Measurements from ENCODE around the gene TNRC6C. TPM values are rescaled to one million over a fixed set of nuclear protein-coding genes. Genes with fewer than 3 reads are reported as not detected.

The TNRC6C gene
- total RNA-seq, 6 experiments from 2014 or later: 6.3 to 9.0 (median 7.5) TPM

- H3K4me3 Mint-ChIP-seq: no peak overlapping the region
- peaks cover 20% of the 10 kb centered on the region for H3K27me3 Mint-ChIP-seq (ENCODE audit: insufficient read depth)
- peak; percentile 64; the same call in 1 of the 2 replicates for TF ChIP-seq CTCF (IDR thresholded peaks at IDR 0.05)
- H3K9me3 Mint-ChIP-seq: no peaks in the 10 kb centered on the region
- no peaks in the 10 kb centered on the region for H3K36me3 Mint-ChIP-seq (ENCODE audit: low read depth)
- H3K4me1 Mint-ChIP-seq (ENCODE audit: low read depth): no peaks in the 10 kb centered on the region
- H3K27ac Mint-ChIP-seq: no peak overlapping the region
- DNase-seq: no peak
Observed at GRCh38 chr17:78133971-78134898, 175.7 kb downstream of the TNRC6C start.

GRCh38 chr17:78134899-78135385 is 176.4 kb downstream of the TNRC6C start:
- no peak for DNase-seq
- peaks cover 18% of the 10 kb centered on the region for H3K27me3 Mint-ChIP-seq (ENCODE audit: insufficient read depth)
- no peak overlapping the region for H3K27ac Mint-ChIP-seq
- H3K36me3 Mint-ChIP-seq (ENCODE audit: low read depth): no peaks in the 10 kb centered on the region
- H3K4me3 Mint-ChIP-seq: no peak overlapping the region
- H3K4me1 Mint-ChIP-seq (ENCODE audit: low read depth): no peaks in the 10 kb centered on the region
- no peak for TF ChIP-seq CTCF (IDR thresholded peaks at IDR 0.05)
- H3K9me3 Mint-ChIP-seq: no peaks in the 10 kb centered on the region

- Mint-ChIP-seq H3K27ac (no peak overlapping the region), H3K4me1 (ENCODE audit: low read depth) (no peaks in the 10 kb centered on the region), H3K4me3 (no peak overlapping the region), H3K36me3 (ENCODE audit: low read depth) (no peaks in the 10 kb centered on the region), H3K9me3 (no peaks in the 10 kb centered on the region), H3K27me3 (ENCODE audit: insufficient read depth) (peaks cover 15% of the 10 kb centered on the region)
- no peak for DNase-seq
- no peak for TF ChIP-seq CTCF (IDR thresholded peaks at IDR 0.05)
Observed at GRCh38 chr17:78135858-78136500, 177.5 kb downstream of the TNRC6C start.

GRCh38 chr17:78137392-78138203 is 179.1 kb downstream of the TNRC6C start:
- no peaks in the 10 kb centered on the region for H3K36me3 Mint-ChIP-seq (ENCODE audit: low read depth)
- no peak overlapping the region for H3K4me3 Mint-ChIP-seq
- no peaks in the 10 kb centered on the region for H3K9me3 Mint-ChIP-seq
- H3K27me3 Mint-ChIP-seq (ENCODE audit: insufficient read depth): peaks cover 15% of the 10 kb centered on the region
- TF ChIP-seq CTCF (IDR thresholded peaks at IDR 0.05): peak; percentile 67
- no peaks in the 10 kb centered on the region for H3K4me1 Mint-ChIP-seq (ENCODE audit: low read depth)
- H3K27ac Mint-ChIP-seq: no peak overlapping the region
- no peak for DNase-seq
